Left ventricle myocardium superior (tissue), 1 donor: Measurements from ENCODE around the gene KDM7A. TPM values are rescaled to one million over a fixed set of nuclear protein-coding genes. Genes with fewer than 3 reads are reported as not detected.
A peak's percentile ranks its signal among the peaks of the same experiment; 100 is the strongest.

Source experiments
- ATAC-seq: fragments of 200-7000 bp; cut with Tn5 transposase; one replicate; pipeline ENCODE4 v1.9.1; 2020; ENCODE audit warnings: mild to moderate bottlenecking, moderate library complexity
- DNase-seq: peaks from one replicate; pipeline ENCODE4 v3.0.0-alpha.2; 2020
- intact Hi-C: fragments of 100-400 bp; cut with micrococcal nuclease; formaldehyde crosslinking; loops from one replicate; pipeline ENCODE4 v1.11.0; 2022
- long read RNA-seq: library from polyadenylated mRNA; unstranded; transcript quantifications from one replicate; pipeline ENCODE4 v2.0.0, GENCODE V29; 2021
- total RNA-seq: library from RNA; stranded (reverse); fragmentation: NEBNext Ultra II Directional; extraction: Animal tissue kit (Norgen Biotek cat#: 25700); gene quantifications from one replicate; pipeline ENCODE4 v1.2.1, GENCODE V29; 2021
- donor health status: DM: no; HTN: yes; CAD: no; lungs with severe emphysema.

Gene KDM7A, protein sequence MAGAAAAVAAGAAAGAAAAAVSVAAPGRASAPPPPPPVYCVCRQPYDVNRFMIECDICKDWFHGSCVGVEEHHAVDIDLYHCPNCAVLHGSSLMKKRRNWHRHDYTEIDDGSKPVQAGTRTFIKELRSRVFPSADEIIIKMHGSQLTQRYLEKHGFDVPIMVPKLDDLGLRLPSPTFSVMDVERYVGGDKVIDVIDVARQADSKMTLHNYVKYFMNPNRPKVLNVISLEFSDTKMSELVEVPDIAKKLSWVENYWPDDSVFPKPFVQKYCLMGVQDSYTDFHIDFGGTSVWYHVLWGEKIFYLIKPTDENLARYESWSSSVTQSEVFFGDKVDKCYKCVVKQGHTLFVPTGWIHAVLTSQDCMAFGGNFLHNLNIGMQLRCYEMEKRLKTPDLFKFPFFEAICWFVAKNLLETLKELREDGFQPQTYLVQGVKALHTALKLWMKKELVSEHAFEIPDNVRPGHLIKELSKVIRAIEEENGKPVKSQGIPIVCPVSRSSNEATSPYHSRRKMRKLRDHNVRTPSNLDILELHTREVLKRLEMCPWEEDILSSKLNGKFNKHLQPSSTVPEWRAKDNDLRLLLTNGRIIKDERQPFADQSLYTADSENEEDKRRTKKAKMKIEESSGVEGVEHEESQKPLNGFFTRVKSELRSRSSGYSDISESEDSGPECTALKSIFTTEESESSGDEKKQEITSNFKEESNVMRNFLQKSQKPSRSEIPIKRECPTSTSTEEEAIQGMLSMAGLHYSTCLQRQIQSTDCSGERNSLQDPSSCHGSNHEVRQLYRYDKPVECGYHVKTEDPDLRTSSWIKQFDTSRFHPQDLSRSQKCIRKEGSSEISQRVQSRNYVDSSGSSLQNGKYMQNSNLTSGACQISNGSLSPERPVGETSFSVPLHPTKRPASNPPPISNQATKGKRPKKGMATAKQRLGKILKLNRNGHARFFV
- total RNA-seq, result 10.3 TPM
- long read RNA-seq, full-length matches to known transcripts, result 5 of 9 reads
- long read RNA-seq, partial matches to known transcripts, result 3 of 9 reads
- long read RNA-seq, other reads (novel, unspliced or antisense), result 1 of 9 reads

DNA sequence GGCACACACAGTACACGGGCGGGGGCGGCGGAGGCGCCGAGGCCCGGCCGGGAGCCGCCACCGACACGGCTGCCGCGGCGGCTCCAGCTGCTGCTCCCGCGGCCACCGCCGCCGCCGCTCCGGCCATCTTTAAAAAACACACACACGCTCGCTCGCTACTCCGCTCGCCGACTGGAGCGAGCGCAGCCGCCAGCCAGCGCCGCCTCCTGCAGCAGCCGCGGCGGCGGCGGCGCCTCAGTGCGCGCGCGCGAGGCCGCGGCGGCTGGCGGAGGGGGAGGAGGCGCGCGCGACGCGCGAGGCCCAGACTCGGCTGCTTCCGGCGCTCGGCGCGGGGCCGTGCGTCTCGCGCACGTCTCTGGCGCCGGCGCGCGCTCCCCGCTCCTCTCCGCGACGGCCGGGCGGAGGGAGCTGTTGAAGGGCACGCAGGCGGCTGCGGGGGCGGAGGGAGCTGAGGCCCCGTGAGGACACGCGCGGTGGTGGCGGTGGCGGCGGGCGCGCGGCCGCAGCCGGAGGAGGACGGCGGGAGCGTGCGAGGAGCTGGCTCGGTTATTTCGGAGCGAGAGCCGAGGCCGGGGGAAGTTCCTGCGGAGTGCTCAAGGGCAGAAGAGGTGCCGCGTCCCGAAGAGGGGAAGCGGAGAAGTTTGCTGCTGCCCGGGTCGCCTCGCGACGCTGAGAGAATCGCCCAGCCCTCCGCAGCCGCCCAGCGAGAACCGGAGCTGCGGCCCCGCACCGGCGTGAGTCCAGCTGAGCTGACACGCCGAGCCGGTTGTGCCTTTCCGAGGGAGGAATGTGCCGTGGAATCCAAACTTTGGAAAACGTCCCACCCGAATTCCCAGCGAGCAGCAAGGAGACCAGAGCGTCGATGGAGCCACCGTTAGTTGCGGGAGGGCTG lies at the start of gene KDM7A:
Gene KDM7A, minus strand, starts transcription at position 173 of the 892 bp plus-strand sequence. Its CDS starts 46 bp downstream, at position 127.
- DNase-seq (peak; percentile 98), ATAC-seq (peak; percentile 91)
- intact Hi-C loops, result no loop called here

DNA sequence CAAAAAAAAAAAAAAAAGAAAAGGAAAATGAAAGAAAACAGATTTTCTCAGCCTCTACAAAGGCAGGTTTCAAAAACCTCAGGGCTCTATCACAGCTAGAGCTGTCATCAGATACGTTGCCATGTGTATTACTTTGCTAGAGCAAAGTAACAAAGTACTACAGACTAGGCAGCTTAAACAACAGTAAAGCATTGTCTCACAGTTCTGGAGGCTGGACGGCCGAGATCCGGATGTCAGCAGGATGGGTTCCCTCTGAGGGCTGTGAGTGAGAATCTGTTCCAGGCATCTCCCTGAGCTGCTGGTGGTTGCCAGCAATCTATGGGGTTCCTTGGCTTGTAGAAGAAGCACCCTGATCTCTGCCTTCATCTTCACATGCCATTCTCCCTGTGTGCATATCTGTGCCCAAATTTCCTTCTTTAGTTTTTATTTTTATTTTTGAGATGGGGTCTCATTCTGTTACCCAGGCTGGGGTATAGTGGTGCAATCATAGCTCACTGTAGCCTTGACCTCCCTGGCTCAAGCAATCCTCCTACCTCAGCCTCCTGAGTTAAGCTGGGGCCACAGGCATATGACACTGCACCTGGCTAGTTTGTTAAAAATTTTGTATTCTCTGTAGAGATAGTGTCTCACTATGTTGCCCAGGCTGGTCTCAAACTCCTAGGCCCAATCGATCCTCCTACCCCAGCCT lies 48.9 kb upstream of the KDM7A start:
- intact Hi-C loops, result no loop called here
- no peak for ATAC-seq
- no peak for DNase-seq

DNA sequence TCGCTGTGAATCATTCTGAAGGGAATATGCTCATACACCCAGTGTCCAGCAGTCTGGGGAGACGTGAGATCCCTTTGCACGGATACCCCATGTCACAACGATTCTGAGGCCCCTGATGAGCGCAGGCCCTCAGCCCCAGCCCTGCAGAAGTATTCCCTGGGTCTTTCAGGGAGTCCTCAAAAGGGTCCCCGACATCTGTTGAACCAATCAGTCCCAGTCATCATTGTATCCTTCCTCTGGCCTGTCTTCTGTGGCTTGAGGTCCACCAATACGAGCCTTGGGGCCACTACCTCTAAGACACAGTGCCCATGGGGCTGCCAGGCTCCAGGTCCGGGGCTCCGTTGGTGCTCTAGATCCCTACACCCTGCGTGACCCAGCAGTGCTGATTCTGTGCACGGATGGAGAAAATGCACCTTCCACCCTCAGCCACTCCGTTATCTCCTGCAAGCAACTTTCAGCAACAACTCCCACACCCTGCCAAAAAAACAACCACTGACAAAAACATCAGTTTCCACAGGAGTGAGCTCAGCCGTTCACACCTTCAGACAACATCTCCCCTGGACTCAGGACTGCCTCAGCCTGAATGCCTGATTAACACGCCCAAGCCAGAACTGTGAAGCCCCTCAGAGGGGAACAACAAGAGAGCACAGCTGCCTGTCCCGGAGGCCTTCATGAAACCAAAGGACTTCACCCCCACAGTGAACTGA lies 46.9 kb upstream of the KDM7A start:
- DNase-seq (no peak), ATAC-seq (no peak)
- intact Hi-C loops, result no loop called here

DNA sequence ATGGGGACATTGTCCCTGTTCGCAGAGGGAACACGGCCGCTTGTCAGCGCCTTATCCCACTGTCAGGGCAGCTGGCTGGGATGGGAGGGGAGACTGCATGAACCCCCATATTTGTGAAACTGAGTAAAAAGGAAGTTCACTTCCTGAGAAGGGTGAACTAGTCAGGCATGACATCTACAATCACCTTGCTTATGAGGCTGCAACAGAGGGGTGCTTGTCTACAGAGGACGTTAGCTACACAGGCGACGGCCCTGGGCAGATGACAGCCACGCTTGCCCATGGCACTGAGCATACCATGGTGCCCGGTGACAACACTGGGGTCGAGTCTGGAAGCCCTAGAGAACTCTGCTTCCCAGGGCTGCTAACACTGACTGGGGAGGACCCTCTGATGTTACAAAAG lies 46.0 kb upstream of the KDM7A start:
- intact Hi-C loops, result no loop called here
- no peak for ATAC-seq
- DNase-seq, result no peak

DNA sequence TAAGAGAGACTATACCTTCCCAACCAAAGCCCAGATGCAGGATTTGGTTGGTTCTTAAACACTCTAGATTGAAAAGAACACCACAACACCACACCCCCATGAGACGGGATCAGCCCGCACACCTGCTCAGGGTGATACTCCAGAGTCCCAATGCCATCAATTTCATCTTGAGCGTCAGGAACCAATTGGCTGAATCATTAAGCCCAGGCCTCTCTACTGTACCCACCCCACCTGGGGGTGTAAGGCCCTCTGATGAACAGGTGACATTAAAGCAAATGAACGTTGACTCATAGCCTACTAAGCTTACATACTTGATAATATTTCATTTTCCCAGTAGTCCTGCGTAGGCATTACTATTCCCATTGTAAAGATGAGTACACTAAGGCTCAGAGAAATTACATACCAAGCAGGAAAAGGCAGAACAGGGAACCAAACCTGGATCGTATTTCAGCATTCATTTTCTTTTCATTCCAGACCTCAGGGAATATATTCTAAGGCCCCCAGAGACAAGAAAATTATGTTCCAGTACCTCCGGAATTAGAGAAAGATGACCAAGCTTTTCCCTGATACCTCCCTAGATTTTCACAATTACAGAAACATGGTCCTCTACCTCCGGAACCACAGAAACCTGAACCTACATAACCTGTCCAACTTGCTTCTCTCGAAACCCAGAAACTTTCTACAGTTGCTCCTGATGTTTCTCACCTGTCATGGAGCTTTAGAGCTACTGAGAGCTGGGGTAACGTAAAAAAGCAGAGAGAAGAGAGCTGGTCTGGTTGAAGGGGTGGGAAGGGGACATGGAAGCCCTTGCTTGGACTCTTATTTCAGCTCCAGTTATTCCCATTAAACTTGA lies 43.1 kb upstream of the KDM7A start:
- ATAC-seq, result no peak
- intact Hi-C loops, result no loop called here
- no peak for DNase-seq

DNA sequence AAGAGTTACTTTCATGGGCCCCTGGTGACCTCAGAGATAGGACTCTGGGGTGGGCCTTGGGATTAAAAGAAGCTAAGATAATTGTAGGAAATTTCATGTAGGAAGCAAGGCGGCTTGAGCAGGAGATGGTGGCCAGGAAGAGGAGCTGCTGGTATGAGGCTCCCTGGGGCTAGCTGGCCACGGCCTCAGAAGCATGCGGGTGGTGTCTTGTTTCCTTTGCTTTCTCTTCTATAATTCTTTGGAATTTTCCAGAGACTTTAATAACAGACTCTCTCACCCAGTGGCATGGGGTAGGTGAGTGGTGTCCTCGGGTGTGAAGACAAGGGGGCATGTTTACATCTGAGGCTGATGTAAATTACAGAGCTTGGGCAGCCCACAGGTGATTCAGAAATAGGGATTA lies 41.9 kb upstream of the KDM7A start:
- no peak for ATAC-seq
- no peak for DNase-seq
- intact Hi-C loops, result no loop called here

DNA sequence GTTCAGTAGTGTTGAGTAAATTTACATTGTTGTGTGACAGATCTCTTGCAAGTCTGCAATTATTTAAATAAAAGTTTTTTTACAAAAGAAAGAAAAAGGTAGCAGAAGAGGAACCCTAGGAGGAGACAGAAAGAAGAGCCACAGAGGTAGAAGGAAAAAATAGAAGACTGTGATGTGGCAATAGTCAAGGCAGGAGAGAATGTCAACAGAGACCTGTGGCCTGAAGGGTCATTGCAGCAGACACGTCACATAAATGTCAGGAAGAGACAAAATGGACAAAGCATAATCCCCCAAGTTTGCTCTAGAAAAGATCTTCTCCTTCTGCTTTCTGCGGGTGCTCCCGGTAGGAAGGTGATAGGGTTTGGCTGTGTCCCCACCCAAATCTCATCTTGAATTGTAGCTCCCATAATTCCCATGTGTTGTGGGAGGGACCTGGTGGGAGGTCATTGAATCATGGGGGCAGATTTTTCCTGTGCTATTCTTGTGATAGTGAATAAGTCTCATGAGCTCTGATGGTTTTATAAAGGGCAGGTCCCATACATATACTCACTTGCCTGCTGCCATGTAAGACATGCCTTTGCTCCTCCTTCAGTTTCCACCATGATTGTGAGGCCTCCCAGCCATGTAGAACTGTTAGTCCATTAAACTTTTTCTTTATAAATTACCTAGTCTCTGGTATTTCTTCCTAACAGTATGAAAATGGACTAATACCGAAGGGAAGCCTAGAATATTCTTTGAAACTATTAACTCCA lies 41.1 kb upstream of the KDM7A start:
- intact Hi-C loops, result no loop called here
- ATAC-seq, result no peak
- DNase-seq, result no peak

DNA sequence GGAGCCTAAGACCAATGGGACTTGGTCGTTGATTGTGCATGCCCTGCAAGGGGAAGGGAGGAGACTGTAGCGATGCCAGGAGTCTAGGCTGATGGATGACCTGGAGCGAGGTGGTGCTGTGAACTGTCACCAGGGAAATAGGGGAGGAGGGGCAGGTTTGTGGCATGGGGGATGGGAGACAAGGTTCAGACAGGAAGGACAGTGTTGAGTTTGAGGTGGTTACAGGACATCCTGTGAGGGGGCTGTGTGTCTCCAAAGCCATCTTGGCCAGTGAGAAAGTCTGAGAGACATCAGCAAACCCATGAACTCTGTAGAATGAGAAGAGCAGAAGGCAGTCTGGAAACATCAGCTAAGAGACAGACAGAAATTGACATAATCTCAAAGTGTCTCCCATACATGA lies 38.5 kb upstream of the KDM7A start:
- intact Hi-C loops, result no loop called here
- ATAC-seq (no peak), DNase-seq (no peak)

DNA sequence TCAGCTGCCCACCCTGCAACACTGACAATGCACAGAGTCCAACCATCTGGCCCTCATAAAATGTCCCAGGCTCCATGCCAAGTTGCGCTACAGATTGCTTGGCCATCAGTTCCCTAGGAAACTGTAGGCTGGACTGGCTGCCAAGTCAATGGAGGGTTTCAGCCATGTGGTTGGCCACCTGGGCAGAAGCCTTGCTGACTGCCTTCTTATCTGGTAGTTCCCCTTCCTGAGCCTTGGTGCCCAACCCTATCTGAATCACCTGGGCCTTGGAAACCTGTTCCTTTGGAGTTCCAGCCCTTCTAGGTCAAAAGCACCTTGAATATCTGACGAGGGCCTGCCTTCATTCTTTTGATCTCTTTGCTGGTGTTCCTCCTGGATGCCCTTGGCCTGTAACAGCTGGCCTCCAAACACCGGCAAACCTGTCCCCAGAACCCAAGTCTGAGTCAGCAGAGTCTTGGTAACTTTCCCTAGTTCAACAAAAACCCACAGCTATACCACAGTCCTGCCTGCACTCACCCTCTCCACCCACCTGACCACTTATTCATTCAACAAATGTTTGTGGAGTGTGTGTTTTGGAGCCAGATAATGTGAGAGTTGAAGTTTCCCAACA lies 37.4 kb upstream of the KDM7A start:
- DNase-seq (peak; percentile 41), ATAC-seq (peak; percentile 45)
- intact Hi-C loops, result no loop called here

DNA sequence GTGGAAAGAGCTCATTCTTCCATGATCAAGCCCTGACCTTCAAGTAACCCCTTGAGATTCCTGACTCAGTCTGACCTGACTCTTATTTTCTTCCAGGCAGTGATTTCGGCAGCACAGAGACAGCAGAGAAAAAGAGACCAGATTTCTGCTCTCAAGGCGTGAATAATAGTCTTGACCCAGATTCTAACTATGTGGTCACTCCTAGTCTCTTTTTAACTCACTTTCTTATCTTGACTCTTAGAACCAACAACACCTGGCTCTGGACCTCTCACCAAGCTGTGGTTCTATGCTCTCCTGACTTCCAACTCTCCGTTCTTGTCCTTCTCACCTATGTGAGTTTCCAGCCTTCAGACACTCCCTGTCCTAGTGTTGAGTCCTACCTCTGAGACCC lies 36.9 kb upstream of the KDM7A start:
- ATAC-seq, result peak; percentile 41
- no peak for DNase-seq
- intact Hi-C loops, result no loop called here

DNA sequence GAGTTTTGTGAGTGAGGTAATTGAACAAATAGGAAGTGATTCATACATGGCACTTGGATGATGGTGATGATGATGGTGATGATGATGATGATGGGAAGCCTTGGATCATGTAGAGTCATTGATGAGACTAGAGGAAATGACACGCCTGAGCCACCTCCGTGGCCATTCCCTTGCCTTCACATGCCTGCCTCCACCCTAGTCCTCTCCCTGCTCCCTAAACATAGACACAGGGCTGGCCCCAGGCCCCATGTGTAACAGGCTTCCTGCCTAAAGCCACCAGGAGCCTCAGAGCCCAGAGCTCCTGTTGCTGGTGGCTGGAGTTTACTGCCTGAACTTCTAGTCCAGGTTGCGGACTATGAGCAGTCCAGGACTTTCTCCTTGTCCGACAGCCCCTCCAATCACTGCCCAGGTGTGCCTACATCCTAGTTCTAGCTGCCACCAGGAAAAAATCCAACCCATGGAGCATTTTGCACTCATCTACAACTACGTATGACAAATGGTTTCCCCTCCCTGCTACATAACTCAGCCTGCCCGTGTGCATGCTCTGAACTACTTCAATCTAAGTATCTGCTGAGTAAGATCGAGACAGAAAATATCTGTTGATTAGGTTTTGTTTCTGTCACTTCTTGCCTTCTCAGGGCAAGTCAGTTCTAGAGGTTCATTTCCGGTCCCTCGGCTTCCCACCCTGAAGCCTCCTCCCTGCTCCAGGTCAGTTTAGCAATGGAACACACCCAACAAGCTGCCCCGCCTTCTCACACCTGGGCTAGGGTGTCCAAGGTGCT lies 35.5 kb upstream of the KDM7A start:
- ATAC-seq (no peak), DNase-seq (no peak)
- intact Hi-C loops, result no loop called here

DNA sequence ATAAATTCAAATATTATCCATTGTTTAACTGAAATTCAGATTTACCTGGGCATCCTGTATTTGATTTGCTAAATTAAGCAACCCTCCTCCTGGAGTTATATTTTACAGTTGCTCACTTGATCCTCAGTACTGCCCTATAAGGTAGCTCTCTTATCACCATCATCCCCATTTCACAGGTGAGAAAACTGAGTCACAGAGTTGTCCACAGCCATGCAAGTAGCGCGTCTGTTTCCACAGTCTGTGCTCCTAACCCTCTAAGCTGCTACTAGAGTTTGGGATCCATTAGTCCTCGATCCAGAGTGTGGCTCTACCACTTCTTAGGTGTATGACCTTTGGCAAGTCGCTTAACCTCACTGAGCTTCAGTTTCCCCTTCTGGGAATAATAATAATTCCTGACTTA lies 34.9 kb upstream of the KDM7A start:
- DNase-seq (no peak), ATAC-seq (no peak)
- intact Hi-C loops, result no loop called here

DNA sequence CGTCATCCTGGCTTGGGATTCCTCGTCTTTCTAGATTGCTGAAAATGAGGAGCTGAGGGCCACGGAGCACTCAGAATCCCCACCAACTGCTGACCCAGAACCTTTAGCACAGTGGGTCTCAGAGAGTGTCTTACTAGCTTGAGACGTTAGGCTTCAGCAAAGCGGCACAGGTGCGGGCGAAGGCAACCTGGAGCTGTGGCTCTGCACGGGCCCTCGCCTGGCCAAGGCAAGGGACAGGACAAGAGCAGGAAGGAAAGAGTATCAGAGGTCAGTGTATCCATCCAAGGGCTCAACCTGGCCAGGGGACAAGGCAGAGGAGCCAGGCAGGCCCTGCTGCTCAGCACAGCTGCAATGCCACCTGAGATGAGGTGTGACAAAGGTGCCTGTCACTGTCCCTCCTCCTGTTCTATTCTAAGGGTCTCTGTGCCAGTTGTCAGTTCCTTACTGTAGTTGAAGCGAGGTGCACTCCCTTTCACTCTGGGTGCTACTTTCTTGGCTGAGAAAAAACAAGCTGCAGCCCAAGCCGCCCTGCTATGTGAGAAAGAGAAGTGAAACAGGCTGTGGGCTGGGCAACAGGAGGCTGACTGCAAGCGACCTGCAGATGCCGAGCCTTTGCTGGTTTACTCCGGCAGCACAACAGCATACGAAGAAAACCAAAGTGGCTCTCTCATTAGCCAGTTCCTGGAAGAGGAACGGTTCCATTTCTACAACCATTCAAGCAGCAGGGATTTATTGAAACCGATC lies 33.3 kb upstream of the KDM7A start:
- intact Hi-C loops, result no loop called here
- peak; percentile 35 for DNase-seq
- ATAC-seq, result peak; percentile 58

DNA sequence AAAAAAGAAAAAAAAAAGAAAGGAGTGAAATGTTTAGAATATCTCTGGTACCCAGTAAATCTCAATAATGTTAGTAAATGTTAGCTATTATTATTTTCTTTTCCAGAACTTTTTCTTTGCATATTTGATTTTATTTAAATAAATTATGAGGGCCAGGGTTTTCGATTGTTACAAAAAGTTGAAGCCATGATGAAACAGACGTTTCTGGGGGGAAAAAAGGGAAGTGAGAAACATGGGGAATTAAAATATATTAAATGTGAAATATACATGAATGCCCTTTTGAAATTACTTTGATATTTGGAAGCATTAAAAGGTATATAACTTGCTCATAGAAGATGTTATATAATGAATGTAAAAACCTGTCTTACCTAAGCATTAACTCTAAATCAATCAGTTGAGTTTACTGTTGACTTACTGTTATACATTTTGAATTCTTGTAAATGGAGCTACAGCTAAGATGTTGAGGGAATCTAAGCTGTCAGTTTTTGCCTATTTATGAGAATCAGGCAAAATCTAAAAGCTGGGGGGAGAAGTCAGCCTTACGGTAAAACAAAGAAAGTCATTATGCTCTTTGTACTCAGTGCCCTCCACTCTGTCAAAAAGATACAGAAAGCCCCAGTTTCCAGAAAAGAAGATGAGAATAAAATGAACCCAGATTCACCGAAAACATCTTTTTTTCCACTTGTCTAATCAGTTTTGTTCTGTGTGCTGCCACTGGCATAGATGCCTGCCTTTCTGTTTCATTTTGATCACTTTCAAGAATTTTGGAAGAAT lies 30.0 kb upstream of the KDM7A start:
- ATAC-seq, result no peak
- intact Hi-C loops, result no loop called here

More for the DNA sequence above, 30.0 kb upstream of the KDM7A start:
- DNase-seq, result no peak
